MM.1S (cell line): ENCODE data around the gene XPO4.

Experiments used
- DNase-seq: peaks from one replicate; pipeline ENCODE4 v3.0.0-alpha.2; 2015
- H2AFZ ChIP-seq: fragments of 300-600 bp; sonication (generic); 2 replicates; pipeline ENCODE4 v1.6.0; 2016; ENCODE audit warnings: antibody characterized with exemption, low read length
- H3F3A ChIP-seq: fragments of 300-600 bp; sonication (generic); 2 replicates; pipeline ENCODE4 v1.6.1; 2016; ENCODE audit warnings: mild to moderate bottlenecking, antibody characterized with exemption, low read length, moderate library complexity, mixed read lengths; ENCODE audit not compliant: insufficient read depth
- H3K27ac ChIP-seq: fragments of 300-600 bp; sonication (generic); 2 replicates; pipeline ENCODE4 v1.5.1; 2016; ENCODE audit warnings: mild to moderate bottlenecking, low read length
- H3K27me3 ChIP-seq: fragments of 300-600 bp; sonication (generic); replicated peaks from 2 replicates; pipeline ENCODE4 v1.6.0; 2016; ENCODE audit warnings: low read length; ENCODE audit not compliant: insufficient read depth
- H3K36me3 ChIP-seq: fragments of 300-600 bp; sonication (generic); replicated peaks from 2 replicates; pipeline ENCODE4 v1.6.1; 2016; ENCODE audit warnings: mild to moderate bottlenecking, low read length, mixed read lengths; ENCODE audit not compliant: insufficient read depth
- H3K4me1 ChIP-seq: fragments of 300-600 bp; sonication (generic); 2 replicates; pipeline ENCODE4 v1.6.1; 2016; ENCODE audit warnings: low read length, mixed read lengths
- H3K4me2 ChIP-seq: fragments of 300-600 bp; sonication (generic); 2 replicates; pipeline ENCODE4 v1.6.0; 2016; ENCODE audit warnings: low read depth, low read length
- H3K4me3 ChIP-seq: fragments of 300-600 bp; sonication (generic); 2 replicates; pipeline ENCODE4 v1.5.1; 2016; ENCODE audit warnings: low read length, mixed read lengths
- H3K79me2 ChIP-seq: fragments of 300-600 bp; sonication (generic); 2 replicates; pipeline ENCODE4 v1.6.1; 2016; ENCODE audit warnings: mixed run types, low read length, mixed read lengths
- H3K9ac ChIP-seq: fragments of 300-600 bp; sonication (generic); 2 replicates; pipeline ENCODE4 v1.6.1; 2016; ENCODE audit warnings: low read length, mixed read lengths
- H3K9me2 ChIP-seq: fragments of 300-600 bp; sonication (generic); replicated peaks from 2 replicates; pipeline ENCODE4 v1.6.1; 2016; ENCODE audit warnings: mild to moderate bottlenecking, low read length, mixed read lengths; ENCODE audit not compliant: insufficient read depth
- H3K9me3 ChIP-seq: fragments of 300-600 bp; sonication (generic); replicated peaks from 2 replicates; pipeline ENCODE4 v1.6.1; 2016; ENCODE audit warnings: mild to moderate bottlenecking, low read length, mixed read lengths; ENCODE audit not compliant: insufficient read depth
- H4K20me1 ChIP-seq: fragments of 300-600 bp; sonication (generic); 2 replicates; pipeline ENCODE4 v1.6.1; 2016; ENCODE audit warnings: mild to moderate bottlenecking, low read length, moderate library complexity, mixed read lengths; ENCODE audit not compliant: insufficient read depth
- EZH2 ChIP-seq: fragments of 300-600 bp; sonication (generic); optimal IDR thresholded peaks from 2 replicates; pipeline ENCODE3; 2017; ENCODE audit warnings: low read depth, mild to moderate bottlenecking, antibody characterized with exemption, low read length, mixed read lengths
- EZH2phosphoT487 ChIP-seq: fragments of 300-600 bp; sonication (generic); IDR thresholded peaks from 2 replicates; pipeline ENCODE4 v1.6.1; 2018; ENCODE audit warnings: antibody characterized with exemption, low read length
- TF ChIP-seq, protein P1 (sequence below): fragments of 300-600 bp; sonication (generic); IDR thresholded peaks from 2 replicates; pipeline ENCODE4 v1.5.1; 2016; ENCODE audit warnings: antibody characterized with exemption, low read length, mixed read lengths

XPO4 gene

DNA sequence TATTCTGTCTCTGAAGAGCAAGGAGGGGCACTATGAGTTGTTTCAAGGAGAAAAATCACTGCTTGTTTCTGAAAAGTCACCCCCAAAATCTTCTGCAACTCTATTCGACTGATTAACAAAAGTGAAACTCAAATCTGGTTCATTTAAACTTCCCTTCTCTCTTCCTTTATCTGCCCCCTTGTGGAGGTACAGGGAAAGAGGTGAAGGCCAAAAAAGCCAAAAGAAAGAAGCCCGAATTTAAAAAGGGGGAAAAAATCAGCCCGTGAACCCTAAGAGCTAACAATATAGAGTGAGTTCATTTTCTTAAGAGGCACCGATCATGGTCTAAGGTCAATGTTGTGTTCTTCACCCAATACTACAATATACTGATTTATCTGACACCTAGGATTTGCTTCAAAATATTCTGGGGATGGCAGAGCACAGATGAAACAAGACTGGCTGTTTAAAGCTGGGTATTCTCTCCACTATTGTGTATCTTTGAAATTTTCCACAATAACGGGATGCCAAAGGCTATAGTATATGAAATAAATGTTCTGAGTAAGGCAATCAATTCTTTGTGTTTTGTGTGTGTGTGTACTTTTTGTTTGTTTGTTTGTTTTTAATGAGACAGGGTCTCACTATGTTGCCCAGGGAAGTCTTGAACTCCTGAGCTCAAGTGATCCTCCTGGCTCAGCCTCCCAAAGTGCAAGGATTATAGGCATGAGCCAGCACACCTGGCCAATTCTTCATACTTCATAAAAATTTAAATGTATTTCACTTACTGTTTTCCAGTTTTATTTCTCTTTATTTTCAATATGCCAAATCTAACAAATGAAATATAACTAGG is 73.8 kb downstream of the XPO4 start:
- Histone ChIP-seq H2AFZ (no peak overlapping the region), H3K9ac (no peak overlapping the region), H3K27ac (no peak overlapping the region), H3K9me3 (no peaks in the 10 kb centered on the region), H3K4me1 (no peaks in the 10 kb centered on the region; the same call in 1 of the 2 replicates), H3K27me3 (no peaks in the 10 kb centered on the region), H3K9me2 (no peaks in the 10 kb centered on the region), H3K79me2 (no peaks in the 10 kb centered on the region; the same call in 1 of the 2 replicates), H3K4me3 (no peak overlapping the region), H3K4me2 (peak overlapping the region; percentile 45; the same call in 1 of the 2 replicates), H3K36me3 (no peaks in the 10 kb centered on the region), H4K20me1 (no peaks in the 10 kb centered on the region), H3F3A (no peaks in the 10 kb centered on the region)
- TF ChIP-seq EZH2phosphoT487, result no peak
- TF ChIP-seq, protein P1, sequence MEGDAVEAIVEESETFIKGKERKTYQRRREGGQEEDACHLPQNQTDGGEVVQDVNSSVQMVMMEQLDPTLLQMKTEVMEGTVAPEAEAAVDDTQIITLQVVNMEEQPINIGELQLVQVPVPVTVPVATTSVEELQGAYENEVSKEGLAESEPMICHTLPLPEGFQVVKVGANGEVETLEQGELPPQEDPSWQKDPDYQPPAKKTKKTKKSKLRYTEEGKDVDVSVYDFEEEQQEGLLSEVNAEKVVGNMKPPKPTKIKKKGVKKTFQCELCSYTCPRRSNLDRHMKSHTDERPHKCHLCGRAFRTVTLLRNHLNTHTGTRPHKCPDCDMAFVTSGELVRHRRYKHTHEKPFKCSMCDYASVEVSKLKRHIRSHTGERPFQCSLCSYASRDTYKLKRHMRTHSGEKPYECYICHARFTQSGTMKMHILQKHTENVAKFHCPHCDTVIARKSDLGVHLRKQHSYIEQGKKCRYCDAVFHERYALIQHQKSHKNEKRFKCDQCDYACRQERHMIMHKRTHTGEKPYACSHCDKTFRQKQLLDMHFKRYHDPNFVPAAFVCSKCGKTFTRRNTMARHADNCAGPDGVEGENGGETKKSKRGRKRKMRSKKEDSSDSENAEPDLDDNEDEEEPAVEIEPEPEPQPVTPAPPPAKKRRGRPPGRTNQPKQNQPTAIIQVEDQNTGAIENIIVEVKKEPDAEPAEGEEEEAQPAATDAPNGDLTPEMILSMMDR, result peak; percentile 53
- peak; percentile 43 for DNase-seq

DNA sequence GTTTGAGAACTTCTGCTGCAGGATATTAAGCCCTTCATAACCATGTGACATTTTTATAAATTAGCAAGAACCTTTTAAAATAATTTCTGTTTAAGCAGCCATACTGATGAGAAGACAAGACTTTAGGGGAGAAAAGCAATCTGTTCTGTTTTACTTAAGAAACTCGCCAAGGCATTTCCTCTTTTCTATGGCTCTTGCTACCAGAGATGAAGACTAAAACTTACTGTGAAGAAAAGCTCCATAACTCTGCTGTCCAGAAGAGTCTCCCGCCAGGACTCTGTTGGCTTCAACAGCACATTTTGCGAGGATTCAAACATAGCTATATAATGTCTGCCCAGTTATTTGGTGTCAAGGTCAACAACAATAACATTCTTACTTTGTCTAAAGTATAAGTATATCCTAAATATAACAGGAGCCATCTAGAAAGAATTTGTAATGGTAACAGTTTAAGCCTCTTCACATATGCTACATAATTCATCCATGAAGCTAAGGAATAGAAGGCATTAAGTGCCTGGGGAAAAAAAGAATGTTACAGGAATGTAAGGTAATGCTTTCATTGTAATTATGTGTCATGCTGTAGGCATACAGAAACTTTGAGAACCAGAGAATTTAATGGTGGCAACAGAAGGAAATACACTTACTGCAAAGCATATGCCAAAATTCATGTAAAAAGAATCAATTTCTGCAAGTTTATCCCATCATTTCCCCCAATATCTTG is 75.5 kb downstream of the XPO4 start:
- H3K4me2 ChIP-seq, result no peak overlapping the region

DNA sequence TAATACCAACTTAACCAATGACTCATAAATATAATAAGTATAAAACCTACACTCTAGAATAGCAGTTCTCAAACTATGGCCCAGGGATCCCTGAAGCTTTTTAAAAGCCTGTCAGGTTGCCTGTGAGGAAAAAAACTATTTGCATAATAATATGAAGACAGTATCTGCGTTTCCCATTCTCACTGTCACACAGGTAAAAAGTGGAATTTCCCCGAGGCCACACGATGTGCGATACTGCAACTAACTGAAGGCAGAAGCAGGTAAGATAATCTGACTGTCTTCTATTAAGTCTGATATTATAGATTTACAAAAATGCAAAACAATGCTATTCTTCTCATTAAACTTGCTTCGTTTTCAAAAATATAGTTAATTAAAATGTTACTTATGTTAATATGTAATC is 76.2 kb downstream of the XPO4 start:
- no peak overlapping the region for H3K4me3 ChIP-seq
- no peaks in the 10 kb centered on the region; the same call in 1 of the 2 replicates for H3K79me2 ChIP-seq
- H3K36me3 ChIP-seq, result no peaks in the 10 kb centered on the region
- no peaks in the 10 kb centered on the region for H4K20me1 ChIP-seq
- TF ChIP-seq EZH2 (no peak), EZH2phosphoT487 (no peak)
- TF ChIP-seq, protein P1, result no peak
- no peak overlapping the region for H3K4me2 ChIP-seq
- no peaks in the 10 kb centered on the region; the same call in 1 of the 2 replicates for H3K4me1 ChIP-seq
- no peak overlapping the region for H3K27ac ChIP-seq
- no peak overlapping the region for H3K9ac ChIP-seq
- H3K27me3 ChIP-seq, result no peaks in the 10 kb centered on the region
- no peak for DNase-seq
- H2AFZ ChIP-seq, result no peak overlapping the region
- no peaks in the 10 kb centered on the region for H3K9me3 ChIP-seq
- no peaks in the 10 kb centered on the region for H3F3A ChIP-seq
- H3K9me2 ChIP-seq, result no peaks in the 10 kb centered on the region

More for the DNA sequence above, 75.5 kb downstream of the XPO4 start:
- no peak for DNase-seq
- no peaks in the 10 kb centered on the region for H3K9me3 ChIP-seq
- H3K27ac ChIP-seq, result no peak overlapping the region
- no peak overlapping the region for H2AFZ ChIP-seq
- TF ChIP-seq, protein P1, result no peak
- TF ChIP-seq EZH2 (no peak), EZH2phosphoT487 (no peak)
- H3K36me3 ChIP-seq, result no peaks in the 10 kb centered on the region
- no peaks in the 10 kb centered on the region for H4K20me1 ChIP-seq
- H3K9me2 ChIP-seq, result no peaks in the 10 kb centered on the region
- no peaks in the 10 kb centered on the region for H3K27me3 ChIP-seq
- no peak overlapping the region for H3K9ac ChIP-seq
- no peaks in the 10 kb centered on the region; the same call in 1 of the 2 replicates for H3K4me1 ChIP-seq
- H3K4me3 ChIP-seq, result no peak overlapping the region
- H3F3A ChIP-seq, result no peaks in the 10 kb centered on the region
- H3K79me2 ChIP-seq, result no peaks in the 10 kb centered on the region; the same call in 1 of the 2 replicates
